Measurements from ENCODE around the gene DDX59.
A peak's percentile ranks its signal among the peaks of the same experiment; 100 is the strongest.

Gene DDX59

DNA sequence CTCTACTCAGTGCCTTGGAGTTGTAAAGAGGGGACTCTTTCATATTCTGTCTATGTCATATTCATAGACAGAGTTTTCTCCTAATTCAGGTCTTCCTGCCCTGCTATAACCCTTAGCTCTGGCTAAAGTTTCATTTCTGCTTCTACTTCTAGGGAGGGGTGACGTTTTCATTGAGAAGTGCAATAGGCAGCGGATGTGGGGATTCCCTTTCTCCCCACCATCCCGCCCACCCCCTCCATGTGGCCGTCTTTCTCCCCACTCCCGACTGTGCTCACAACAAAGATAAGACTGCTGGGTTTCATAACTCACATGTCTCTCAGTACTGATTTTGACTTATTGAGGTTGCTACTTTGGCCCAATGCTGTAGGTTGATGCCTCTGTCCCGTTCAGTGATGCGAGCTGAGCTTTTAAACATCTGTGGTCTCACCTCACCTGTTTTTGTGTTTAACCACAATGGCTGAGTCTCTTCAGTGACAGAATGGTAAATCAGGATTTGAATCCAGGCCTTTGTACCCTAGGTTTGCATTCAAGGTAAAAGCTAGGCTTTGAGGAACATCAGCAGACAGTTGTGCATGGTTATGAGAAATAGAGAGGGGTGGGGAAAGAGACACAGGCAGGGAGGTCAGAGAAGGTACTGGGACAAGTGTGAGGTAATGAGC, 41.4 kb downstream of the DDX59 start:
- no peak for DNase-seq

DNA sequence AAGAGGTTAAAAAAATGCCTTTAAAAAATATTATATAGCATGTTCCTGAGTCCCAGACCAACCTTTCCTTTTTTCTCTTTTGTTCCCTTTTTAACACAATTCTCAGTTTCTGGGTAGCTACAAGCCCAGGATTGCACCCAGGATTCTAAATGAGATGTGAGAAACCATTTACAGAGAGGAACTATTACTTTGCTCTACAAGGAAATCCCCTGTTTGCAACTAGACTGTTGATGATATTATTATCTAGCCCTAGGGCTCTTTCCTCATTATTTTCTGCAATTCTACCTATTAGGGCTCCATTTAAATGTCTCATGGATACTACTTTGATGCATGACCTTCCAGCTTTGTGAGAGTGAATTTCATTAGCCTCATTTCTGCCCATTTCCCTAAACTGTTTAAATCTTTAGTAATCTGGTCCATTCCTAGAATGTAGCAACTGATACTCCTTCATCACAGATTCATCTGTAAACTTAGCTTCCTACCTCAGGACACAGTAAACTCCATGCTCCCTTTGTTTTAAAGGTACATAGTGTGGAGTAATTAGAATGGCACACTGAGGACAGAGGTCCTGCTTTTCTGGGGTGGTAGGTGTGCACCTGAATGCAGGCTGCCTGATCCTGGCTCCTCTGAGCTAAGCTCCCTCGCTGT, 42.0 kb downstream of the DDX59 start:
- DNase-seq: no peak

DNA sequence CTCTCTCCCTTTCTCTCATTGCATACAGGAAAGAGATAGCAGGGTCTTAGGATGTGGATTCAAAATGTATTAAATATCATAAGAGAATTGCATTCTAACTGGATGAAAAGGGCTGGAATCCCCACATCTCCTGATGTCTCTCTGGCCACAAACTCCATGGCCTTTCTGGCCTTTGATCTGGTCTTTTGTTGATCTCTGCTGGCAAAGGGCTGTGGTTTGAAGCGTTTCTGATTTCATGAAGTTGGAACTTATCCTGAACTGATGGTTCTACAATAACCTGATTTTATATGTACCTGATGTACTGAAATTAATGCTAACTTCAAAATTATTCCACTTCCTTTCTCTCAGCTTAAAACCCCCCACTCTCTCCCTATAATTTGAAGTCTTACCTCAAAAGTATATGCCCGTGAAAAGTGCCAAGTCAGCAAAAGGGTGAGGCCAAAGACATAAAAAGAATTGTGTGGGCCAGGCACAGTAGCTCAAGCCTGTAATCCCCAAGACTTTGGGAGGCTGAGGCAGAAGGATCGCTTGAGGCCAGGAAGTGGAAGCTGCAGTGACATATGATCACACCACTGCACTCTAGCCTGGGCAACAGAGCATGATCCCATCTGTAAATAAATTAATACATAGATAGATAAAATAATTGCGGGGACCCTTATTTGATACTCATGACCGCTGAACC, 42.7 kb downstream of the DDX59 start:
- DNase-seq: no peak

DNA sequence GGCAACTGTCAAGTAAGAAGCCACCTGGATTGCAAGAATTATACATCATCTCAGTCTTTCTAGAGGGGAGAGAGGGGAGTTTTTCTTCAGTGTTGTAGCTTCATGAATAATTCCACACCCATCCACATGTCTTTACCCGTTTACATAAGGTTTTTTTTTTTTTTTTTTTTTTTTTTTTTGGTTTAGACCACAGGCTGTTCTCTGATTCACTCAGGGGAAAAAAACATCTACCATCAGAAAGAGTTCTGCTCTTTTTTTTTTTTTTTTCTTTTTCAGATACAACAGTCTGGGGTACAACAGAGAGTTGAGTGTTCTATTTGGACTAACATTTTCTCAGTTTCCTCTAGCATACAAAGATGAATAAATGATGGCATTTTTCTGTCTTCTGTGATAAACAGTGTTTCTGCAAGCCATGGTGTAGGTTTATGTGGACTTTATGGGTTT, 44.3 kb downstream of the DDX59 start:
- no peak for DNase-seq

DNA sequence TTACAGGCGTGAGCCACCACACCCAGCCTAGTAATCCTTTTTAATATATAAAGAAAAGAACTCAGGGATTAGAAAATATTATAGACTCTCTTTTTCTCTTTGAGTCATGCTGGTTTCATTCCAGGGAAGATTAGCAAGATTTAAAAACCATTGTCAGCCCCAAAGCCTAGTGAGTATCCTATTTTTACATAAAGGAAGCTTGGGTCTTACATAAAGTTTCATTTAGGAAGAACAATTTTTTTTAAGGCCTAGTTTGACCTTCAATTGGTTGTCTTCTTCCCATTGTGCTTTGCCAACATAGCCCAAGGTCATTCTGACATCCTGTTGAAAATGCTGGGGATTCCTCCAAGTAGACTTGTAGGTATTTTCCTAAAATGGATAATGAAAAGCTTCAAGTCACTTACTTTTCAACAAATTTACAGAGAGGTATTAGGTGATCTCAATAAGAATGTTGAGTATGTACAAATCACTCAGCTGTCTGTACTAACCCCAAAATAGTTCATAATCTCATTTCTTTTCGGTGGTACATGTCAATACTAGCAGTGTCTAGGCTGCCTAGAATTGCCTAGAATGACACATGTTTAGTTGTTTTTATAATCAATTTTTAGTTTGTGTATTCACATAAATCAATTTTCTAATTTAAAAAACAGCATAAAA, 44.9 kb downstream of the DDX59 start:
- no peak for DNase-seq

DNA sequence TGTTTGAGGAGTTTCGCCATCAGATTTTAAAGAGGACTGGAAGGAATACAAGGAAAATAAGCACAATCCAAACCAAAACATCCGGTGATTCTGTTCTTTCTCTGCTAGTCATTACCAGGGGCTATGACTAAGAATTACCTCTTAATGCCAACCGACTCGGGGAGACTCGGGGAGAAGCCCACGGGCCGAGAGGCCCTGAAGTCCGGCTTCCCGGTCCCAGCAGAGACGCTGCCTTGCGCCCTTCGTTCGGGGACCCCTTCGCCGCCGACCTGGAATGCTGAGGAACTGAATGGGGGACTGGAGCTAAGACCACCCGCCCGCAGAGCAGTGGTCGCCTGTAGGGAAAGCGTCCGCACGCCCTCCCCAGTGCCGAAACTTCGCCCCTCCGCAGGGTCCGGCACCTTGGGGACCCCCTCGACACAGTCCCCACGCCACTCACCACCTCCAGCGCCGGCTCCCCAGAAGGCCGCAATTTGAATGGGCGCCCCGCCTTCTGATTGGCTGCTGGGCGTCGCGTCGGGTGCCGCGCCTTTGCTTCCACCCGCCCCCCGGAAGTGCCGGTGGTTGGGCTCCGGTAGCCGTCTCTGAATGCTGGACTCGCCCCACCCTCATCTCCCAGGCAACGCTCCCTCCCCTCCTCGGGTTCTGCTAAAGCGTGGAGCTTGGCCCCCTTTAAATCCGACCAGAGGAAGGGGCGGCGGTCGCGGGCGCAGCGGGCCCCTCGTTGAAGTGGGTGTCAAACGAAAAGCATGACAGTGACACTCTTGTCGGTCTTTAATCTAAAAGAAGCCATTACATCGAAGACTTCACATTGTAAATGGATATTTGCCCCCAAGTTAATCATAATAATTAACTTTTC, 49.2 kb downstream of the DDX59 start, which contains the start of gene KIF14:
TSS of gene KIF14 (minus strand) at position 479 of the 859 bp plus-strand sequence. CDS start 2,028 bp downstream, outside the sequence.
- DNase-seq: peak; percentile 96

DNA sequence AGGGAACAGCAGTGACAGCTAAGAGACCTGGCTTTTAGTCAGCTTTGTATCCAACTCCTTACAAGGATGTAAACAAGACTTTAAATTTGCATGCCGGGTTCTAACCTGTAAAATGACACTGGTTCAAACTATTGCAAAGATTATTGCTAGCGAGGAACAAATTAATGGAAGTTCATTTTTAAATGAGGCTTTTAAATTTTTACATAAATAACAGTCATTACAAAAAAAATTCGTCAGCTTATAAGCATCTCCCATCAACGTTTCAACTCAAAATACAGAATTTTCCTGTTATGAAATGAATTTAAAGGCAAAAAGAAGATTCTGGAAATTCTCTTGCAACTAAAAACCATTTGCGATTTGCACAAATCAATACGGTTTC, 49.8 kb downstream of the DDX59 start:
- DNase-seq: no peak

DNA sequence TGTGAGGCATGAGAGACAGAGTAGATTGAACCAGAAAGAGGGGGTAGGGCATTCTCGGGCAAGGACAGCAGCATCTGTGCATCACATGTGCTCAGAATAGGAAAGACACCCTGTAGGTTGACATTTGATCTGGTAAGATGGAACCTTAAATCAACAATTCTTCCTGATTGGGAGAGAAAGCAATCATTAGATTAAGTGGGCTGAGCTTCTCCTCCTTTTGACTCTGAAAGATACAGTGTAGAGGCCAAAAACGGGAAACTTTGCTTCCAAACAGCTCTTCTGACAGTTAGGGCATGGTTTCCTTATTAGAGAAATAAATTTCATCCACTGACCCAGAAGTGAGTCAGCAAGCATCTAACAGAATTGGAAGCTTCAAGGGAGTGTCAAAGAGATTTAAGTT, 58.9 kb downstream of the DDX59 start:
- DNase-seq: no peak

DNA sequence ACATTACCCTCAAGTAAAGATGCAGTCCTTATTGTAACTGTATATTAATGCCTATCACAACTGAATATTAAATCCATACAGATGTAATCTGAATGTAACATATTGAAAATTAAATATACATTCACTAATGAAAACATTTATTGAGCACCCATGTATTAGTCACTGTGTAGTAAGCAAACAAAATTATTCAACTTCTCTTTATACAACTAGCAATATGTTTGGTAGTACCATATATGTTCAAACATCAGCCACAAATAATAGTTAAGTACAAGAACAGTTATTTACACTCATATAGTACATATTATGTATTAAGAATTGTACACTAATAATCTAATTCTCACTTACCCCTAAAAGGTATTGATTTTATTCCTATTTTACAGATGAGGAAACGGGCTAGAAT, 67.1 kb downstream of the DDX59 start:
- DNase-seq: no peak
